Lower lobe of right lung (tissue), 2 donors: ENCODE results near the gene IL17RD. TPM values are rescaled to one million over a fixed set of nuclear protein-coding genes. Genes with fewer than 3 reads are reported as not detected.

ENCODE experiments used
- ATAC-seq, 2 donors: fragments of 200-7000 bp; cut with Tn5 transposase; one replicate each; pipeline ENCODE4 v1.9.1; 2020 to 2022; ENCODE audit warnings: mild to moderate bottlenecking in 2 of 2, moderate library complexity in 2 of 2
- DNase-seq: peaks from one replicate; pipeline ENCODE4 v3.0.0-alpha.2; 2020
- H3K27ac ChIP-seq: fragments of 200-600 bp; one replicate; pipeline ENCODE4 v1.8.0; 2022
- H3K27me3 ChIP-seq: fragments of 200-600 bp; one replicate; pipeline ENCODE4 v1.8.0; 2022; ENCODE audit warnings: low read depth
- H3K36me3 ChIP-seq: fragments of 200-600 bp; one replicate; pipeline ENCODE4 v1.8.0; 2022; ENCODE audit warnings: mild to moderate bottlenecking
- H3K4me1 ChIP-seq: fragments of 200-600 bp; one replicate; pipeline ENCODE4 v1.8.0; 2022
- H3K4me3 ChIP-seq: fragments of 200-600 bp; one replicate; pipeline ENCODE4 v1.8.0; 2022; ENCODE audit warnings: mild to moderate bottlenecking
- H3K9me3 ChIP-seq: fragments of 200-600 bp; one replicate; pipeline ENCODE4 v1.8.0; 2022
- intact Hi-C: fragments of 100-400 bp; cut with DNase I; formaldehyde crosslinking; loops from one replicate; pipeline ENCODE4 v1.11.0; 2022
- total RNA-seq: library from RNA; stranded (reverse); fragmentation: NEBNext Ultra II Directional; extraction: Animal tissue kit (Norgen Biotek cat#: 25700); gene quantifications from one replicate; pipeline ENCODE4 v1.2.1, GENCODE V29; 2021
- TF ChIP-seq, protein P1 (sequence below): fragments of 200-600 bp; IDR thresholded peaks from one replicate; pipeline ENCODE4 v1.8.0; 2022; ENCODE audit warnings: antibody characterized with exemption, mild to moderate bottlenecking
- donor health status: DM: no; HTN: yes; CAD: no; lungs with severe emphysema.

The IL17RD gene
- total RNA-seq, 1 donor from 2014 or later: 2.4 TPM

DNA sequence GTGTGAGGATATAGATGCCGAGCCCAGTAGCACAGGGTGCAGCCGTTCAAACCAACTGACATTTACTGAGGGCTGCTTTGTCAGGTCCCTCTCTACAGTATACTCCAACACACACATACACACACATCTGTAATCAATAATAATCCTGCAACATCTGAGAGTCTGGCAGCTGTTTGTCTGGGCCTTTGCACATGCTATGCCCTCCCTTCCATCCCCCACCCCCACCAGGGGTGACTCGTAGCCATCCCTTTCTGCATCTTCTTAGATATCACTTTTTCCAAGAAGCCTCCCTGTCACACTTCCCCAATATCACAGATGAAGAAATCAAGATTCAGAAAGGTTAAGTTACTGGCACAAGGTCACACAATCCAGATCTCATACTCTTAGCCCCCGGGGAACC, 91.0 kb downstream of the IL17RD start:
- TF ChIP-seq, protein P1, sequence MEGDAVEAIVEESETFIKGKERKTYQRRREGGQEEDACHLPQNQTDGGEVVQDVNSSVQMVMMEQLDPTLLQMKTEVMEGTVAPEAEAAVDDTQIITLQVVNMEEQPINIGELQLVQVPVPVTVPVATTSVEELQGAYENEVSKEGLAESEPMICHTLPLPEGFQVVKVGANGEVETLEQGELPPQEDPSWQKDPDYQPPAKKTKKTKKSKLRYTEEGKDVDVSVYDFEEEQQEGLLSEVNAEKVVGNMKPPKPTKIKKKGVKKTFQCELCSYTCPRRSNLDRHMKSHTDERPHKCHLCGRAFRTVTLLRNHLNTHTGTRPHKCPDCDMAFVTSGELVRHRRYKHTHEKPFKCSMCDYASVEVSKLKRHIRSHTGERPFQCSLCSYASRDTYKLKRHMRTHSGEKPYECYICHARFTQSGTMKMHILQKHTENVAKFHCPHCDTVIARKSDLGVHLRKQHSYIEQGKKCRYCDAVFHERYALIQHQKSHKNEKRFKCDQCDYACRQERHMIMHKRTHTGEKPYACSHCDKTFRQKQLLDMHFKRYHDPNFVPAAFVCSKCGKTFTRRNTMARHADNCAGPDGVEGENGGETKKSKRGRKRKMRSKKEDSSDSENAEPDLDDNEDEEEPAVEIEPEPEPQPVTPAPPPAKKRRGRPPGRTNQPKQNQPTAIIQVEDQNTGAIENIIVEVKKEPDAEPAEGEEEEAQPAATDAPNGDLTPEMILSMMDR: no peak
- intact Hi-C loops: no loop called here
- H3K27me3 ChIP-seq: peaks cover 7% of the 10 kb centered on the region
- no peaks in the 10 kb centered on the region for H3K9me3 ChIP-seq
- no peak overlapping the region for H3K27ac ChIP-seq
- H3K4me3 ChIP-seq: no peak overlapping the region
- H3K36me3 ChIP-seq: no peaks in the 10 kb centered on the region
- ATAC-seq: no peak
- no peak for DNase-seq
- H3K4me1 ChIP-seq: peaks cover 9% of the 10 kb centered on the region

DNA sequence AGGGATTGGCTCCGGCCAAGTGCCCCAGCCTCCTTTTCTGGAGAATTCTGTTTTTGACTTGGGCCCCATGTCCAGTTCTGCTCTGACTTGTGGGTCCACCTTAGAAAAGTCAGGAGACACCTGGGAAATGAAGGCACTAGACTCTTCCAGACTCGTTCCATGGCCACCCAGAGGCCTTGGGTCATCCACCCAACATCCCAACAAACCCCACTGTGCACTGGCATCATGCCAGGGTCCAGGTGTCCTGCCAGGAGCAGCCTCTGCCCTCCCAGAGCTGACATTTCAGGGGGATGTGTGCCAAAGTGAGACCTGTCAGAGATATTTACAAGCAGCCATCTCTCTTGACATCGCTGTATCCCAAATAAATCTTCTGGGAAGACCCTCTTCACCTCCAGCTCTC, 91.5 kb downstream of the IL17RD start:
- H3K4me3 ChIP-seq: no peak overlapping the region
- TF ChIP-seq, protein P1: no peak
- H3K4me1 ChIP-seq: peaks cover 9% of the 10 kb centered on the region
- intact Hi-C loops: no loop called here
- ATAC-seq (no peak), DNase-seq (no peak)
- H3K27ac ChIP-seq: no peak overlapping the region
- H3K9me3 ChIP-seq: no peaks in the 10 kb centered on the region
- H3K36me3 ChIP-seq: no peaks in the 10 kb centered on the region
- peaks cover 7% of the 10 kb centered on the region for H3K27me3 ChIP-seq

DNA sequence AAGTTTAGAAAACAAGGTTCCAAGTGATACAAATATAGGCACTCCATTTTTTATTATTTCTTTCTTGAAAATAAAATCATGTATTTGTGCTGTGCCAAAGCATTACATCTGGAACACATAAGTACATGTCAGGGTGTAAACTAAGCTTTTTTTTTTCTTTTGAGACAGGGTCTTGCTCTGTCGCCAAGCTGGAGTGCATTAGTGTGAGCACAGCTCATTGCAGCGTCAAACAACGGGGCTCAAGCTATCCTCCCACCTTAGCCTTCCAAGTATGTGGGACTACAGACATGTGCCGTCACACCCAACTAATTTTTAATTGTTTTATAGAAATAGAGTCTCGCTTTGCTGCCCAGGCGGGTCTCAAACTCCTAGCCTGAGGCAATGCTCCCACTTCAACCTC, 95.7 kb downstream of the IL17RD start:
- Histone ChIP-seq H3K27ac (no peak overlapping the region), H3K4me1 (peaks cover 8% of the 10 kb centered on the region), H3K27me3 (no peaks in the 10 kb centered on the region), H3K36me3 (no peaks in the 10 kb centered on the region), H3K4me3 (no peak overlapping the region), H3K9me3 (no peaks in the 10 kb centered on the region)
- intact Hi-C loops: no loop called here
- TF ChIP-seq, protein P1: no peak
- no peak for ATAC-seq
- DNase-seq: no peak

DNA sequence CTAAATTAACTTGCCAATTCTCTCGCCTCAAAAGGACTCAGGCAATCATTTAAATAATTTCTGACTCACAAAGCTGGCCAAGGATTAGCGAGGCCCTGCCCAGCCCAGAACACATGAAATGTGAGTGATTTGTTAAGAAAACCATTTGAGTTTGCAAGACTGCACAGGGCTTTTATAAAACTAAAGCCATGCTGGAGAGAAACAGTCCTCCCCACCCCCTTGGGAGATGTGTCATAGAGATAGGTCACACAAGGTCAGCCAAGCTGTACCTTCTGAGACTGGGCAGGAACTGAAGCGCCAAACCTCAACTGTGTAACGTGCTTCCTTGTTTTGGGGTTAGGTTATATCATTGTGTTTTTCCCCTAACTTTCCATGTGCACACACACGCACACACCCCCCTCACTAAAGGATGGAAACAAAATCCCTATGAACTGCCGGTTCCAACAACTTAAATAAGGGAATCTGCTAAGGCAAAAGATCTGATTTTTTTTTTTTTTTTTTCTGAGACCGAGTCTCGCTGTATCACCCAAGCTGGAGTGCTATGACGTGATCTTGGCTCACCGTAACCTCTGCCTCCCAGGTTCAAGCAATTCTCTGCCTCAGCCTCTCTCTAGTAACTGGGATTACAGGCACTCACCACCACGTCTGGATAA, 96.6 kb downstream of the IL17RD start:
- TF ChIP-seq, protein P1: no peak
- intact Hi-C loops: no loop called here
- Histone ChIP-seq H3K4me1 (peaks cover 17% of the 10 kb centered on the region), H3K27ac (no peak overlapping the region), H3K9me3 (no peaks in the 10 kb centered on the region), H3K4me3 (no peak overlapping the region), H3K36me3 (no peaks in the 10 kb centered on the region), H3K27me3 (no peaks in the 10 kb centered on the region)
- peak; percentile 64 to 87 for ATAC-seq
- DNase-seq: no peak

DNA sequence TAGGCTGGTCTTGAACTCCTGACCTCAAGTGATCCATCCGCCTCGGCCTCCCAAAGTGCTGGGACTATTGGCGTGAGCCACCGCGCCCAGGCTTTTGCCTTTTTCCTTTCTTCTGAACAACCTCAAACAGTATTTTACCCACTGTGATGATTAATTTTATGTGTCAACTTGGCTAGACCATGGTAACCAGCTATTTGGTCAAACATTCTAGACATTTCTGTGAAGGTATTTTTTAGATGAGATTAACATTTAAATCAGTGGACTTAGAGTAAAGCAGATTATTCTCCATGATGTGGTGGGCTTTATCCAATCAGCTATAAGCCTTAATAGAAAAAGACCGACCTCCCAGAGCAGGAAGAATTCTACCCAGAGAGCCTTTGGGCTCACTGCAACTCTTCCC, 98.7 kb downstream of the IL17RD start:
- DNase-seq (no peak), ATAC-seq (no peak)
- Histone ChIP-seq H3K27ac (no peak overlapping the region), H3K27me3 (no peaks in the 10 kb centered on the region), H3K9me3 (no peaks in the 10 kb centered on the region), H3K36me3 (no peaks in the 10 kb centered on the region), H3K4me1 (peaks cover 32% of the 10 kb centered on the region), H3K4me3 (no peak overlapping the region)
- TF ChIP-seq, protein P1: no peak
- intact Hi-C loops: no loop called here
